ENCODE measurements around the gene C16orf86. TPM values are rescaled to one million over a fixed set of nuclear protein-coding genes. Genes with fewer than 3 reads are reported as not detected.

Gene C16orf86
- polyA plus RNA-seq, 1 of the 3 experiments (the other 2 are of a cell fraction): 4.3 TPM

DNA sequence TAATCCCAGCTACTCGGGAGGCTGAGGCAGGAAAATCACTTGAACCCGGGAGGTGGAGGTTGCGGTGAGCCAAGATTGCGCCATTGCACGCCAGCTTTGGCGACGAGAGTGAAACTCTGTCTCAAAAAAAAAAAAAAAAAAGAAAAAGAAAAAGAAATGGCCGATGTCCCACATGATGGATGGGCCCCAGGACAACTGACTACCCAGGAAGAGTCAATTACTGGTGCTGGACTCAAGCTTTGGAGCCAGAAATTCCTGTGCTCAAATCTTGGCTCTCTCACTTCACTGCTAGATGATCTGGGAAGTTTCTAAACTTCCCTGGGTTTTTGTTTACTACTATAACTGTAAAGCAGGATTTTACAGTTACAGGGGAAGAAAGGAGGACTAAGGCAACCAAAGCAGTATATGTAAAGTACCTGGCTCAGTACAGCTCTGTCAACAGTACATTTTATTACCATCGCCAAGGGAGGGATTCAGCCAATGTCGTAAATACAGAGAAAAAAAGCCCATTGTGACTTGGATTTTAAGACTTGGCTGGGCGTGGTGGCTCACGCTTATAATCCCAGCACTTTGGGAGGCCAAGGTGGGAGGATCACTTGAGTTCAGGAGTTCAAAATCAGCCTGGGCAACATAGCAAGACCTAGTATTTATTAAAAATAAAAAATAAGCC is 11.9 kb downstream of the C16orf86 start:
- no peaks in the 10 kb centered on the region for H4K20me1 ChIP-seq (ENCODE audit: insufficient read depth)
- TF ChIP-seq ELF1 (IDR thresholded peaks at IDR 0.05): no peak
- no peak for TF ChIP-seq POLR2AphosphoS5 (IDR thresholded peaks at IDR 0.05; ENCODE audit: low read depth, low read length)
- TF ChIP-seq, protein P1, sequence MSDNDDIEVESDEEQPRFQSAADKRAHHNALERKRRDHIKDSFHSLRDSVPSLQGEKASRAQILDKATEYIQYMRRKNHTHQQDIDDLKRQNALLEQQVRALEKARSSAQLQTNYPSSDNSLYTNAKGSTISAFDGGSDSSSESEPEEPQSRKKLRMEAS (IDR thresholded peaks at IDR 0.05; ENCODE audit: low read depth): no peak
- TF ChIP-seq SIN3A (IDR thresholded peaks at IDR 0.05; ENCODE audit: borderline replicate concordance, low read depth, low read length): no peak
- no peak for TF ChIP-seq RCOR1 (IDR thresholded peaks at IDR 0.05; ENCODE audit: low read length)
- TF ChIP-seq SMC3 (IDR thresholded peaks at IDR 0.05; ENCODE audit: low read depth, low read length): no peak
- no peak for TF ChIP-seq EZH2phosphoT487 (IDR thresholded peaks at IDR 0.05; ENCODE audit: borderline replicate concordance, low read depth)
- peaks cover 12 to 19% of the 10 kb centered on the region in 2 experiments for H3K36me3 ChIP-seq (replicated peaks in 1 of 2; ENCODE audit: control insufficient read depth in 1 of 2, insufficient read depth in 2 of 2, low read length in 1 of 2)
- no peak overlapping the region for H3K27ac ChIP-seq (ENCODE audit: low read depth in 2 of 2, low read length in 1 of 2)
- H3K79me2 ChIP-seq (ENCODE audit: insufficient read depth): no peaks in the 10 kb centered on the region
- H3K4me3 ChIP-seq (ENCODE audit: low read depth in 2 of 2, low read length in 1 of 2): no peak overlapping the region
- H2AFZ ChIP-seq (ENCODE audit: low read depth): no peak overlapping the region
- no peaks in the 10 kb centered on the region for H3F3A ChIP-seq (replicated peaks; ENCODE audit: insufficient read depth)
- DNase-seq: no peak
- H3K9me2 ChIP-seq: no peaks in the 10 kb centered on the region
- no peak overlapping the region for H3K4me2 ChIP-seq
- ChIA-PET POLR2A (no interaction called here), CTCF (interaction anchor here (2.2 kb wide), 1 partner anchor 138 kb away, joined by 11 read pairs; no protein-coding TSS in a partner anchor)
- WGBS (ENCODE audit: low lambda C conversion rate): 94% methylated on average over 12 of the region's 12 CpGs
- peaks cover 7 to 14% of the 10 kb centered on the region in 2 experiments; a peak in 2 of 4 replicates for H3K4me1 ChIP-seq (ENCODE audit: control insufficient read depth in 1 of 2, insufficient read depth in 2 of 2, low read depth in 1 of 2, low read length in 1 of 2)
- no peaks in the 10 kb centered on the region for H3K27me3 ChIP-seq (ENCODE audit: insufficient read depth)
- H3K9me3 ChIP-seq: no peaks in the 10 kb centered on the region
- no peak overlapping the region for H3K9ac ChIP-seq

DNA sequence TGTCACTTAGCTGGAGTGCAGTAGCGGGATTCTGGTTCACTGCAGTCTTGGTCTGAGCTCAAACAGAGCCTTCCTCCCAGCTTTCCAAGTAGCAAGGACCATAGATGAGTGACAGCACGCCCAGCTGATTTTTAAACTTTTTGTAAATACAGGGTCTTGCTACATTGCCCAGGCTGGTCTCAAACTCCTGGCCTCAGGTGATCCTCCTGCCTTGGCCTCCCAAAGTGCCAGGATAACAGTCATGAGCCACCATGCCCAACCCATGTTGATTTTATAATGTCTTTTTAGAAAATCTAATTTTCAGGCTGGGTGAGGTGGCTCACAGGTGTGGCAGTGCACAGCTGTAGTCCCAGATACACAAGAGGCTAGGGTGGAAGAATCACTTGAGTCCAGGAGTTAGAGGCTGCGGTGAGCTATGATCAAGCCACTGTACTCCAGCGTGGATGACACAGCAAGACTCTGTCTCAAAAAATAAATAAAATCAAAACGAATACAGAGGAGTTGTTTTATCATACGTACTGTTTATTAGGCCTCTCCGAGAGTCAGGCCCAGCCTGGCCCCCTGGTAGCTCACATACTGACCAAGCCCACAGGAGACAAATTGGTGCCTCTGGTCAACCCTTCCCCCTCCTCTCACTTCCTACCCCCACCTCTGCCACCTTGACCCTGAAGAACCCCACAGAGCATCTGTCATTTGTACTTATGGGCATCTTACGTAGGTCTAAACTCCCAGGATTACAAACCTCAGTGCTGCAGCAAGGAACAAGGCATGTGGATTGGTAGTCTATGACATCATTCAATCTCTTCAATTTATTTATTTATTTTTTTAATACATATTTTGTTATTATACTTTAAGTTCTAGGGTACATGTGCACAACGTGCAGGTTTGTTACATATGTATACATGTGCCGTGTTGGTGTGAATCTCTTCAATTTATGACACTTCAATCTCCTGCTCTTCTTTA is 13.6 kb downstream of the C16orf86 start:
- H3K9ac ChIP-seq: no peak overlapping the region
- TF ChIP-seq, protein P2, sequence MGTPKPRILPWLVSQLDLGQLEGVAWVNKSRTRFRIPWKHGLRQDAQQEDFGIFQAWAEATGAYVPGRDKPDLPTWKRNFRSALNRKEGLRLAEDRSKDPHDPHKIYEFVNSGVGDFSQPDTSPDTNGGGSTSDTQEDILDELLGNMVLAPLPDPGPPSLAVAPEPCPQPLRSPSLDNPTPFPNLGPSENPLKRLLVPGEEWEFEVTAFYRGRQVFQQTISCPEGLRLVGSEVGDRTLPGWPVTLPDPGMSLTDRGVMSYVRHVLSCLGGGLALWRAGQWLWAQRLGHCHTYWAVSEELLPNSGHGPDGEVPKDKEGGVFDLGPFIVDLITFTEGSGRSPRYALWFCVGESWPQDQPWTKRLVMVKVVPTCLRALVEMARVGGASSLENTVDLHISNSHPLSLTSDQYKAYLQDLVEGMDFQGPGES (IDR thresholded peaks at IDR 0.05; ENCODE audit: low read depth, low read length): no peak
- TF ChIP-seq, protein P3, sequence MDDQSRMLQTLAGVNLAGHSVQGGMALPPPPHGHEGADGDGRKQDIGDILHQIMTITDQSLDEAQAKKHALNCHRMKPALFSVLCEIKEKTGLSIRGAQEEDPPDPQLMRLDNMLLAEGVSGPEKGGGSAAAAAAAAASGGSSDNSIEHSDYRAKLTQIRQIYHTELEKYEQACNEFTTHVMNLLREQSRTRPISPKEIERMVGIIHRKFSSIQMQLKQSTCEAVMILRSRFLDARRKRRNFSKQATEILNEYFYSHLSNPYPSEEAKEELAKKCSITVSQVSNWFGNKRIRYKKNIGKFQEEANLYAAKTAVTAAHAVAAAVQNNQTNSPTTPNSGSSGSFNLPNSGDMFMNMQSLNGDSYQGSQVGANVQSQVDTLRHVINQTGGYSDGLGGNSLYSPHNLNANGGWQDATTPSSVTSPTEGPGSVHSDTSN (IDR thresholded peaks at IDR 0.05): no peak
- no peak for TF ChIP-seq RFX5 (IDR thresholded peaks at IDR 0.05; ENCODE audit: low read length)
- TF ChIP-seq RCOR1 (IDR thresholded peaks at IDR 0.05; ENCODE audit: low read length): no peak
- TF ChIP-seq RXRA (IDR thresholded peaks at IDR 0.05; ENCODE audit: borderline replicate concordance, low read depth): no peak
- TF ChIP-seq, protein P4, sequence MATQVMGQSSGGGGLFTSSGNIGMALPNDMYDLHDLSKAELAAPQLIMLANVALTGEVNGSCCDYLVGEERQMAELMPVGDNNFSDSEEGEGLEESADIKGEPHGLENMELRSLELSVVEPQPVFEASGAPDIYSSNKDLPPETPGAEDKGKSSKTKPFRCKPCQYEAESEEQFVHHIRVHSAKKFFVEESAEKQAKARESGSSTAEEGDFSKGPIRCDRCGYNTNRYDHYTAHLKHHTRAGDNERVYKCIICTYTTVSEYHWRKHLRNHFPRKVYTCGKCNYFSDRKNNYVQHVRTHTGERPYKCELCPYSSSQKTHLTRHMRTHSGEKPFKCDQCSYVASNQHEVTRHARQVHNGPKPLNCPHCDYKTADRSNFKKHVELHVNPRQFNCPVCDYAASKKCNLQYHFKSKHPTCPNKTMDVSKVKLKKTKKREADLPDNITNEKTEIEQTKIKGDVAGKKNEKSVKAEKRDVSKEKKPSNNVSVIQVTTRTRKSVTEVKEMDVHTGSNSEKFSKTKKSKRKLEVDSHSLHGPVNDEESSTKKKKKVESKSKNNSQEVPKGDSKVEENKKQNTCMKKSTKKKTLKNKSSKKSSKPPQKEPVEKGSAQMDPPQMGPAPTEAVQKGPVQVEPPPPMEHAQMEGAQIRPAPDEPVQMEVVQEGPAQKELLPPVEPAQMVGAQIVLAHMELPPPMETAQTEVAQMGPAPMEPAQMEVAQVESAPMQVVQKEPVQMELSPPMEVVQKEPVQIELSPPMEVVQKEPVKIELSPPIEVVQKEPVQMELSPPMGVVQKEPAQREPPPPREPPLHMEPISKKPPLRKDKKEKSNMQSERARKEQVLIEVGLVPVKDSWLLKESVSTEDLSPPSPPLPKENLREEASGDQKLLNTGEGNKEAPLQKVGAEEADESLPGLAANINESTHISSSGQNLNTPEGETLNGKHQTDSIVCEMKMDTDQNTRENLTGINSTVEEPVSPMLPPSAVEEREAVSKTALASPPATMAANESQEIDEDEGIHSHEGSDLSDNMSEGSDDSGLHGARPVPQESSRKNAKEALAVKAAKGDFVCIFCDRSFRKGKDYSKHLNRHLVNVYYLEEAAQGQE (IDR thresholded peaks at IDR 0.05; ENCODE audit: low read depth, low read length): no peak
- TF ChIP-seq, protein P5, sequence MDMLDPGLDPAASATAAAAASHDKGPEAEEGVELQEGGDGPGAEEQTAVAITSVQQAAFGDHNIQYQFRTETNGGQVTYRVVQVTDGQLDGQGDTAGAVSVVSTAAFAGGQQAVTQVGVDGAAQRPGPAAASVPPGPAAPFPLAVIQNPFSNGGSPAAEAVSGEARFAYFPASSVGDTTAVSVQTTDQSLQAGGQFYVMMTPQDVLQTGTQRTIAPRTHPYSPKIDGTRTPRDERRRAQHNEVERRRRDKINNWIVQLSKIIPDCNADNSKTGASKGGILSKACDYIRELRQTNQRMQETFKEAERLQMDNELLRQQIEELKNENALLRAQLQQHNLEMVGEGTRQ (IDR thresholded peaks at IDR 0.05; ENCODE audit: borderline replicate concordance, low read depth, low read length): no peak
- no peak for TF ChIP-seq YY1 (IDR thresholded peaks at IDR 0.05; ENCODE audit: low read depth)
- TF ChIP-seq EZH2phosphoT487 (IDR thresholded peaks at IDR 0.05; ENCODE audit: borderline replicate concordance, low read depth): no peak
- TF ChIP-seq TAF1 (IDR thresholded peaks at IDR 0.05; ENCODE audit: borderline replicate concordance, low read depth, low read length): no peak
- TF ChIP-seq POLR2AphosphoS5 (IDR thresholded peaks at IDR 0.05; ENCODE audit: low read depth, low read length): no peak
- TF ChIP-seq RAD21 (IDR thresholded peaks at IDR 0.05; ENCODE audit: low read length): no peak
- TF ChIP-seq SIN3A (IDR thresholded peaks at IDR 0.05; ENCODE audit: borderline replicate concordance, low read depth, low read length): no peak
- TF ChIP-seq MXI1 (IDR thresholded peaks at IDR 0.05; ENCODE audit: low read depth, low read length): no peak

More for the DNA sequence above, 13.6 kb downstream of the C16orf86 start:
- CTCF ChIA-PET: interaction anchor here (0.8 to 4.2 kb wide), 5 partner anchors 7 to 136 kb away, joined by 3 to 23 read pairs (median 4); no protein-coding TSS in a partner anchor
- no peaks in the 10 kb centered on the region for H4K20me1 ChIP-seq (ENCODE audit: insufficient read depth)
- no peak overlapping the region for H3K27ac ChIP-seq (ENCODE audit: low read depth in 2 of 2, low read length in 1 of 2)
- no peaks in the 10 kb centered on the region for H3F3A ChIP-seq (replicated peaks; ENCODE audit: insufficient read depth)
- H3K27me3 ChIP-seq (ENCODE audit: insufficient read depth): no peaks in the 10 kb centered on the region
- H3K4me1 ChIP-seq (ENCODE audit: control insufficient read depth in 1 of 2, insufficient read depth in 2 of 2, low read depth in 1 of 2, low read length in 1 of 2): no peaks in the 10 kb centered on the region; a peak in 1 of 4 replicates
- H2AFZ ChIP-seq (ENCODE audit: low read depth): no peak overlapping the region
- no peaks in the 10 kb centered on the region for H3K79me2 ChIP-seq (ENCODE audit: insufficient read depth)
- peaks cover 19 to 21% of the 10 kb centered on the region in 2 experiments for H3K36me3 ChIP-seq (replicated peaks in 1 of 2; ENCODE audit: control insufficient read depth in 1 of 2, insufficient read depth in 2 of 2, low read length in 1 of 2)
- no peak overlapping the region for H3K4me3 ChIP-seq (ENCODE audit: low read depth in 2 of 2, low read length in 1 of 2)
- 89% methylated on average over 10 of the region's 10 CpGs for WGBS (ENCODE audit: low lambda C conversion rate)
- H3K9me3 ChIP-seq: no peaks in the 10 kb centered on the region
- DNase-seq: no peak
- no peak overlapping the region for H3K4me2 ChIP-seq
- no peaks in the 10 kb centered on the region for H3K9me2 ChIP-seq
- POLR2A ChIA-PET: no interaction called here
